ENCODE results near the gene TMEM25. TPM values are rescaled to one million over a fixed set of nuclear protein-coding genes. Genes with fewer than 3 reads are reported as not detected.

TMEM25 gene
- total RNA-seq, result 27.7 and 29.0 TPM in 2 replicates

GRCh38 chr11:118530683-118531596 is at the start of gene TMEM25:
TMEM25 (plus strand) TSS chr11:118531192; CDS start chr11:118531802, 610 bp downstream.

DNA sequence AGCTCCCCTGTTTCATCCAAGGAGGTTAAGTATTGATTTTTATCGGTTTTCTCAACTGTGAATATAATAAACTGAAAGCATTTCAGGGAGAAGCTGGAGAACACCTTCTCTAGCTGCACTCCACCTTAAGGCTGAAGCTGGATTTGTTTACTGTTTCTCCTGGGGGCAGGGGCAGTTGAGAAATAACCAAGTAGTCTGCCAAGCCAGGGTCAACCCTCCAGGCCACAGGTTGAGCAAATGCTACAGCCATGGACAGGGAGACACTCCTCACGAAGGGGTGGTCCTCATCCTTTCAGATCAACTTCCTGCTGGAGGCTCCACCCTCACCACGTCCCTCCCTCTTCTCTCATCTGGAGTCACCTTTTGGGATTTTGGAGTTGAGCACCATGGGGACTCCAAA is 3.9 kb upstream of the TMEM25 start, which contains the start of gene TTC36:
TTC36 (plus strand) TSS at position 366 of the 400 bp plus-strand sequence; CDS start at position 387, 21 bp downstream.

DNA sequence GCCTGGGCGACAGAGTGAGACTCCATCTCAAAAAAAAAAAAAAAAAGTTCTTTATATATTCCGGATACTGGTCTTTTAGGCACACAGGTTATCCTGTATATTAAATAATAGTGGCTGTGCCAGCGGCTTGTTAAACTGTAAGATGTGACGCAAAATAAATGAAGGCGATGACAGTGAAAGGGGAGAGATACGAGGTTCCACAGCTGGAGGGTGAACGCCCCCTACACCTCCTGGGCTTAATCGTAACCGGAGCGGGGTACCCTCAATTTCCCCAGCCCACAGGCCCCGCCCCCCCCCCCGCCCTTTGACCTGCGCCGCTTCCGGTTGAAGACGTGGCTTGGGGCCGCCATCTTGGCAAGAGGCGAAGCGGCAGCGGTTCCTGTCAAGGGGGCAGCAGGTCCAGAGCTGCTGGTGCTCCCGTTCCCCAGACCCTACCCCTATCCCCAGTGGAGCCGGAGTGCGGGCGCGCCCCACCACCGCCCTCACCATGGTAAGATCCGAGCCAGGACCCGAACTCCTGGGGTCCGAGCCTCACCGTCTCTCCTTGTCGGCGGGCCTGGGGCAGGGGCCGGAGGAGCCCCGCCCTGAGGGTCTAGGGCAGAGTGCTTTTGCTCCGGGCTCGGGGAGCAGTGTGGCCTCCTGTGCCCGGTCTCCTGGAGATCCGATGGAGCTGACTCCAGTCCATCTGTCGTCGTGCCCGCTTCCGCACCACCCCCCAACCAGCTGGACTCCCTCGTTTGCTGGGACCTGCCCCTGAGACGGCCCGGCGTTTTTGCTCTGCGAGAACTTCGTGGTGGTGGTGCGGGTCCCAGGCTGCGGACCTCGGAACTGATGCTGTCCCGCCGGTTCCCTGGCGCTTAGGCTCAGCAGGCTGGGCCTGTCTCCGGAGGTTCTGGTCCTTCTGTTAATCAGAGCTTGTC is 41.3 kb downstream of the TMEM25 start, which contains the start of gene ARCN1:
ARCN1 (plus strand) TSS at position 349 of the 920 bp plus-strand sequence; CDS start at position 488, 139 bp downstream.

Other genes starting within 250 kb of the TMEM25 start
- not detected in 2 replicates for gene CD3E, start 226.5 kb upstream of the TMEM25 start, total RNA-seq
- gene CD3D, start 188.5 kb upstream of the TMEM25 start, total RNA-seq, result not detected in 2 replicates
- not detected in 2 replicates for gene CD3G, start 186.8 kb upstream of the TMEM25 start, total RNA-seq
- gene UBE4A, start 171.6 kb upstream of the TMEM25 start, total RNA-seq, result 62.4 and 66.4 TPM in 2 replicates
- gene ATP5MG, start 129.6 kb upstream of the TMEM25 start, total RNA-seq, result 18.2 and 24.9 TPM in 2 replicates
- gene KMT2A, start 94.7 kb upstream of the TMEM25 start, total RNA-seq, result 35.8 and 44.9 TPM in 2 replicates
- gene TTC36, start 3.7 kb upstream of the TMEM25 start, total RNA-seq, result 0.24 and 1.3 TPM in 2 replicates
- 28.1 and 28.7 TPM in 2 replicates for gene IFT46, start 34.7 kb downstream of the TMEM25 start, total RNA-seq
- 203 and 210 TPM in 2 replicates for gene ARCN1, start 41.2 kb downstream of the TMEM25 start, total RNA-seq
- gene PHLDB1, start 76.4 kb downstream of the TMEM25 start, total RNA-seq, result 135 and 140 TPM in 2 replicates
- gene TREH, start 148.5 kb downstream of the TMEM25 start, total RNA-seq, result not detected in 2 replicates